MCF 10A (cell line): Measurements from ENCODE around the gene SCN4B. TPM values are rescaled to one million over a fixed set of nuclear protein-coding genes. Genes with fewer than 3 reads are reported as not detected.

ENCODE experiments used
- BruUV-seq: library from RNA; stranded (reverse); fragments of 400-500 nt; replicated peaks from 2 replicates; lab custom pipeline; 2021; lab: Mats Ljungman, UMichigan
- CTCF ChIA-PET: fragments of 300-600 bp; sonication (Branson Sonifier 250); formaldehyde crosslinking; extraction: SDS; loops from one replicate; lab custom pipeline; 2021; ENCODE audit warnings: antibody characterized with exemption, inconsistent platforms; lab: Yijun Ruan, JAX
- POLR2A ChIA-PET: fragments of 300-600, 350-650 bp; sonication (Branson Sonifier 250); formaldehyde crosslinking; extraction: SDS; loops from one replicate; lab custom pipeline; 2020; ENCODE audit warnings: antibody characterized with exemption, inconsistent platforms; lab: Yijun Ruan, JAX
- DNase-seq: peaks from one replicate; pipeline ENCODE4 v3.0.0-alpha.2; 2018; ENCODE audit not compliant: unreplicated experiment
- H3K27ac Mint-ChIP-seq: one replicate; pipeline ENCODE4 v1.8.0; 2022; ENCODE audit warnings: mild to moderate bottlenecking, low read depth, mixed read lengths; ENCODE audit not compliant: unreplicated experiment
- H3K27me3 Mint-ChIP-seq: one replicate; pipeline ENCODE4 v1.8.0; 2022; ENCODE audit warnings: mixed read lengths; ENCODE audit not compliant: insufficient read depth, unreplicated experiment
- H3K36me3 Mint-ChIP-seq: one replicate; pipeline ENCODE4 v1.8.0; 2022; ENCODE audit warnings: mild to moderate bottlenecking, moderate library complexity, mixed read lengths; ENCODE audit not compliant: insufficient read depth, unreplicated experiment
- H3K4me1 Mint-ChIP-seq: one replicate; pipeline ENCODE4 v1.8.0; 2022; ENCODE audit warnings: mixed read lengths; ENCODE audit not compliant: insufficient read depth, unreplicated experiment
- H3K4me3 Mint-ChIP-seq: one replicate; pipeline ENCODE4 v1.8.0; 2022; ENCODE audit warnings: mild to moderate bottlenecking, moderate library complexity, mixed read lengths; ENCODE audit not compliant: unreplicated experiment
- H3K9me3 Mint-ChIP-seq: one replicate; pipeline ENCODE4 v1.8.0; 2022; ENCODE audit warnings: mixed read lengths; ENCODE audit not compliant: unreplicated experiment
- intact Hi-C: fragments of 100-400 bp; cut with micrococcal nuclease; formaldehyde crosslinking; loops from 2 replicates; pipeline ENCODE4 v1.14.1; 2022
- total RNA-seq: library from RNA; stranded (reverse); gene quantifications from 2 replicates; pipeline ENCODE4 v1.2.3, GENCODE V29; 2022
- TF ChIP-seq, protein P1 (sequence below): fragments of 200-600 bp; IDR thresholded peaks from one replicate; pipeline ENCODE4 v1.8.0; 2022; ENCODE audit warnings: antibody characterized with exemption, mild to moderate bottlenecking; ENCODE audit not compliant: unreplicated experiment

The SCN4B gene
- total RNA-seq, 1 experiment from 2014 or later = not detected

DNA sequence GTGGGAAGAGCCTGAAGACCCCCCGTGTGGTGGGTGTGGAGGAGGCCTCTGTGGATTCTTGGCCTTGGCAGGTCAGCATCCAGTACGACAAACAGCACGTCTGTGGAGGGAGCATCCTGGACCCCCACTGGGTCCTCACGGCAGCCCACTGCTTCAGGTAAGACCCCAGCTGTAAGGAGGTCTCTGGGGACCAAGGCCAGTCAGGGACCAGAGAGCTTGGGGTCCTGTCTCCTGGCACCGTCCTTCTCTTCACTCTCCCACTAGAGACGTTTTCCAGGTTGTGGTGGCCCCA, 40.9 kb downstream of the SCN4B start:
- TF ChIP-seq, protein P1, sequence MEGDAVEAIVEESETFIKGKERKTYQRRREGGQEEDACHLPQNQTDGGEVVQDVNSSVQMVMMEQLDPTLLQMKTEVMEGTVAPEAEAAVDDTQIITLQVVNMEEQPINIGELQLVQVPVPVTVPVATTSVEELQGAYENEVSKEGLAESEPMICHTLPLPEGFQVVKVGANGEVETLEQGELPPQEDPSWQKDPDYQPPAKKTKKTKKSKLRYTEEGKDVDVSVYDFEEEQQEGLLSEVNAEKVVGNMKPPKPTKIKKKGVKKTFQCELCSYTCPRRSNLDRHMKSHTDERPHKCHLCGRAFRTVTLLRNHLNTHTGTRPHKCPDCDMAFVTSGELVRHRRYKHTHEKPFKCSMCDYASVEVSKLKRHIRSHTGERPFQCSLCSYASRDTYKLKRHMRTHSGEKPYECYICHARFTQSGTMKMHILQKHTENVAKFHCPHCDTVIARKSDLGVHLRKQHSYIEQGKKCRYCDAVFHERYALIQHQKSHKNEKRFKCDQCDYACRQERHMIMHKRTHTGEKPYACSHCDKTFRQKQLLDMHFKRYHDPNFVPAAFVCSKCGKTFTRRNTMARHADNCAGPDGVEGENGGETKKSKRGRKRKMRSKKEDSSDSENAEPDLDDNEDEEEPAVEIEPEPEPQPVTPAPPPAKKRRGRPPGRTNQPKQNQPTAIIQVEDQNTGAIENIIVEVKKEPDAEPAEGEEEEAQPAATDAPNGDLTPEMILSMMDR = no peak
- Mint-ChIP-seq H3K4me1 (peaks cover 11% of the 10 kb centered on the region), H3K27ac (no peak overlapping the region), H3K27me3 (peaks cover 17% of the 10 kb centered on the region), H3K9me3 (no peaks in the 10 kb centered on the region), H3K36me3 (no peaks in the 10 kb centered on the region), H3K4me3 (no peak overlapping the region)
- no TSS peak for BruUV-seq
- intact Hi-C loops = no loop called here
- CTCF ChIA-PET = no interaction called here
- POLR2A ChIA-PET = no interaction called here
- no peak for DNase-seq

- peak overlapping the region; percentile 23 for H3K27ac Mint-ChIP-seq
- H3K36me3 Mint-ChIP-seq = no peaks in the 10 kb centered on the region
- H3K4me1 Mint-ChIP-seq = peaks cover 12% of the 10 kb centered on the region
- no peaks in the 10 kb centered on the region for H3K9me3 Mint-ChIP-seq
- peaks cover 17% of the 10 kb centered on the region for H3K27me3 Mint-ChIP-seq
- ChIA-PET CTCF (no interaction called here), POLR2A (no interaction called here)
- DNase-seq = peak; percentile 20
- no peak overlapping the region for H3K4me3 Mint-ChIP-seq
- TF ChIP-seq, protein P1 = no peak
- intact Hi-C loops = no loop called here
- no TSS peak for BruUV-seq
Observed at GRCh38 chr11:118111019-118111743, 41.4 kb downstream of the SCN4B start.

DNA sequence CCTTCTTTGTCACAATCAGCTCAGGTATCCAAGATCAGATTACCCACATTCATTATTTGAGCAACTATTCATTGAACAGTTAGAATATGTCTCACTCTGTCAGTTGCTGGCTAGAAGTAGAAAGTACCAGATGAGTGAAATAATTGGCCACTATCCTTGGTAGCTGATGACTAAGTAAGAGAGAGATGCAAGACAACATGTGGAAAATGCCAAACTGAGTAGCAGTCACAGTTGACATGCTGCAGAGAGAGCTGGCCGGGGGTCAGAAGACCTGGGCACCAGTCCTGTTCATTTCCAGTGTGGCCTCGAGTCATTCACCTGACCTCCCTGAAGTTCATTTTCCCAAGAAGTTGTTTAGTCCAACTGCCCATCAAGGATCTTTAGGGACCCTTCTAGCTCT, 43.4 kb downstream of the SCN4B start:
- DNase-seq = peak; percentile 20

GRCh38 chr11:118108513-118108912, 44.1 kb downstream of the SCN4B start:
- no TSS peak for BruUV-seq
- TF ChIP-seq, protein P1 = no peak
- Mint-ChIP-seq H3K36me3 (no peaks in the 10 kb centered on the region), H3K27ac (no peak overlapping the region), H3K27me3 (no peaks in the 10 kb centered on the region), H3K9me3 (no peaks in the 10 kb centered on the region), H3K4me1 (peaks cover 12% of the 10 kb centered on the region), H3K4me3 (no peak overlapping the region)
- intact Hi-C loops = no loop called here
- ChIA-PET CTCF (interaction anchor here (1.2 kb wide), 1 partner anchor 63 kb away, joined by 6 read pairs; no protein-coding TSS in a partner anchor), POLR2A (no interaction called here)
- DNase-seq = no peak

More for the DNA sequence above, 43.4 kb downstream of the SCN4B start:
- Mint-ChIP-seq H3K27ac (no peak overlapping the region), H3K4me3 (no peak overlapping the region), H3K27me3 (peaks cover 1% of the 10 kb centered on the region), H3K9me3 (no peaks in the 10 kb centered on the region), H3K36me3 (no peaks in the 10 kb centered on the region), H3K4me1 (peaks cover 12% of the 10 kb centered on the region)
- BruUV-seq = no TSS peak
- POLR2A ChIA-PET = no interaction called here
- CTCF ChIA-PET = interaction anchor here (1.2 kb wide), 1 partner anchor 62 kb away, joined by 6 read pairs; no protein-coding TSS in a partner anchor
- intact Hi-C loops = no loop called here
- TF ChIP-seq, protein P1 = no peak
